Nucleus accumbens (tissue), 56 donors: ENCODE measurements around the gene GATAD2A.
"Not testable (repeated sequence)": the region's sequence is repeated elsewhere in the genome, so short reads cannot be mapped to it uniquely, and the experiment has no call there.

ENCODE experiments used
- DNase-seq, 56 donors: peaks; one replicate each; lab custom pipeline; 2025; lab: John Stamatoyannopoulos, UW

The GATAD2A gene

GRCh38 chr19:19387108-19387507 is 18.4 kb upstream of the GATAD2A start:
- DNase-seq, result no peak

- peak in 1 of 56 donors; percentile 13 for DNase-seq
These were observed 16.6 kb upstream of the GATAD2A start for GRCh38 chr19:19388568-19389555.

- not testable (repeated sequence) for DNase-seq
These were observed 15.8 kb upstream of the GATAD2A start for GRCh38 chr19:19389683-19390082.

- not testable (repeated sequence) for DNase-seq
These were observed 11.1 kb upstream of the GATAD2A start for GRCh38 chr19:19394333-19394732.

- no peak for DNase-seq
These were observed 5.6 kb upstream of the GATAD2A start for GRCh38 chr19:19399733-19400433.

- DNase-seq, result no peak
These were observed 2.7 kb upstream of the GATAD2A start for GRCh38 chr19:19402656-19403372.

- peak in 1 of 56 donors; percentile 19 for DNase-seq
These were observed 2.0 kb upstream of the GATAD2A start for GRCh38 chr19:19403373-19403901.

- peak in 23 of 56 donors; percentile 4 to 62 (median 22) for DNase-seq
These were observed 749 bp downstream of the GATAD2A start for GRCh38 chr19:19405971-19406877.

- DNase-seq, result peak in 27 of 56 donors; percentile 1 to 42 (median 8)
These were observed 1.6 kb downstream of the GATAD2A start for GRCh38 chr19:19406878-19407632.

GRCh38 chr19:19407633-19407930 is 2.1 kb downstream of the GATAD2A start:
- DNase-seq, result no peak

GRCh38 chr19:19409205-19409604 is 3.7 kb downstream of the GATAD2A start:
- DNase-seq, result no peak

GRCh38 chr19:19409631-19410030 is 4.2 kb downstream of the GATAD2A start:
- no peak for DNase-seq

GRCh38 chr19:19410553-19411550 is 5.4 kb downstream of the GATAD2A start:
- DNase-seq, result no peak

- no peak for DNase-seq
These were observed 10.8 kb downstream of the GATAD2A start for GRCh38 chr19:19416280-19416679.

GRCh38 chr19:19417046-19417445 is 11.6 kb downstream of the GATAD2A start:
- DNase-seq, result no peak

GRCh38 chr19:19417628-19418245 is 12.3 kb downstream of the GATAD2A start:
- DNase-seq, result no peak
